Colon (tissue), 2 donors: ENCODE measurements around the gene NFYA.

ENCODE experiments used
- FAIRE-seq: peaks from 2 replicates; lab custom pipeline; 2012; peaks lifted over from hg19 to GRCh38; lab: Jason Lieb, UNC
- donor health status: control.
- donor health status: control.

The NFYA gene

DNA sequence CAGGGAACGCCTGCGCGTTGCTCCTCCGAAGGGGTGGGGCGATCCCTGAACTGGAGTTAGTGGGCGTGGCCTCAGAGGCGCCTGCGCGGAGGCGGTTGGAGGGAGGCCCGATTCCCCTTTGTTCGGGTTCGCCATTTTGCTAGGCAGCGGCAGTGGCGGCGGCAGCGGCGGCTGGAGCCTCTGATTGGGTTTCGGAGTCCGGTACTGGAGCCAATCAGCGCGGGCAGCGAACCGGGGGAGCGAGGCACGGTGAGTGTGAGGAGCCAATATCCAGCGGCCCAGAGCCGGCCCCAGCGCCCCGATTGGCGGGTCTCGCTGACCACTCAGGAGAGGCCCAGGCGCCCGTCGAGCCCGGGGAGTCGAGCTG, at the start of gene NFYA:
Gene NFYA (plus strand): TSS at position 139 of the 367 bp plus-strand sequence. CDS start 6,116 bp downstream, outside the sequence.
- peak; percentile 97 for FAIRE-seq

DNA sequence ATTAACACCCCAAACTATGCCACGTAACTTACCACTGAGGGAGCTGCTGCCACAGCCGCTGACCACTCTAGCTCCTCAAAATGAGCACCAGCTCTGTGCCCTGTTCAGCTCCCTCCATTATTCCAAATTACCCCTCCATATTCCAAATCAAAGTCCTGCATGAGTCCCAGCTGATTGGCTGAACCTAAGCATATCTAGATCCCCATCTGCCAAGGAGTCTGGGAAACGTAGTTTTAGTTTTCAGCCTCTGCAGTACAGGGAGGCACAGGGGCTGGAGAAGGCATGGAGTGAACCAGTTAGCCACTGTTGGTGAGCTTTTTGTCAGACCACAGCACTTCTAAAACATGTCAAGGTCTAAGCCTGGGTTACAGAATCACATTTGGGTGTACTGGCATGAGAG, 49.7 kb upstream of the NFYA start:
- no peak for FAIRE-seq

DNA sequence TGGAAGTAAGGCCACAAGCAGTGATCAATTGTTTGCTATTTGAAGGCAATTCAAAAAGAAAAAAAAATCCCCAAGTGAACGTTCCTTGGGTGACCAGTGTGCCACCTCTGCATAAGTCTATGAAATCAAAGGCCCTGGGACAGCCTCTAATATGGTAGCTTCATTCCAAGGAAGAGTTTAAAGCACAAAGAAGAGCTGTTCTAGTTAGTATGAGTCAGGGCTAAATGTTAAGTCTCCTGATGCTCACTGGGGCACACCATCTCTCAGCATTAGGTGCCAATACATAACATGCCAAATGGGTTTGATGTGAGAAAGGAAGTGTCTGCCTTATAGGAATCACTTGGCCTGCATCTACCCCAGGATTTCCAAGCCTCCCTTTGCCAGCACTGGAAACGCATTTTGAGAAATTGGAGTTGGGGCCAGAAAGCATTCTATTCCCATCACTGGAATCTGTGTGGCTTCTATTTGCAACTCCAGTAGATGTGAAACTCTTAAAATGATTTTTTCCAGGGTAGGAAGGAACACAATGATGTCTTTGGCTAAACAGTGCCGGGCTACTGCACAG, 46.7 kb upstream of the NFYA start:
- no peak for FAIRE-seq

DNA sequence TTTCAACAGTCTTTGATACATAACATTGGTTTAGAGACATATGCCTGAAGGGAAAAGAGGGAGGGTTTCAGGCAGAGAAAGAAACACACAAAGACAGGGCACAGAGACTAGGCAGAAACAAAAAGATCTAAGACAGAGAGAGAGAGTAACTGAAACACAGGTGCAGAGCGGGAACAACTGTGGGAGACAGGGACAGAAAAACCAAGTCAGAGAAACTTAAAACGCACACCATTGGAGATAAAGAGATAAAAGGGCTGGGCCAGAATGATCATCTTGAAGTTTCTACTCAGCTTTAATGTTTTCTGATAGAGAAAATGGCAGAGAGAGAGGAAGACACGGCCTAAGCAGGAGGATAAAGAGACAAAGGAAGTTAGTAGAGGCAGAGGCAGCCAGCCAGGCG, 45.5 kb upstream of the NFYA start:
- no peak for FAIRE-seq

DNA sequence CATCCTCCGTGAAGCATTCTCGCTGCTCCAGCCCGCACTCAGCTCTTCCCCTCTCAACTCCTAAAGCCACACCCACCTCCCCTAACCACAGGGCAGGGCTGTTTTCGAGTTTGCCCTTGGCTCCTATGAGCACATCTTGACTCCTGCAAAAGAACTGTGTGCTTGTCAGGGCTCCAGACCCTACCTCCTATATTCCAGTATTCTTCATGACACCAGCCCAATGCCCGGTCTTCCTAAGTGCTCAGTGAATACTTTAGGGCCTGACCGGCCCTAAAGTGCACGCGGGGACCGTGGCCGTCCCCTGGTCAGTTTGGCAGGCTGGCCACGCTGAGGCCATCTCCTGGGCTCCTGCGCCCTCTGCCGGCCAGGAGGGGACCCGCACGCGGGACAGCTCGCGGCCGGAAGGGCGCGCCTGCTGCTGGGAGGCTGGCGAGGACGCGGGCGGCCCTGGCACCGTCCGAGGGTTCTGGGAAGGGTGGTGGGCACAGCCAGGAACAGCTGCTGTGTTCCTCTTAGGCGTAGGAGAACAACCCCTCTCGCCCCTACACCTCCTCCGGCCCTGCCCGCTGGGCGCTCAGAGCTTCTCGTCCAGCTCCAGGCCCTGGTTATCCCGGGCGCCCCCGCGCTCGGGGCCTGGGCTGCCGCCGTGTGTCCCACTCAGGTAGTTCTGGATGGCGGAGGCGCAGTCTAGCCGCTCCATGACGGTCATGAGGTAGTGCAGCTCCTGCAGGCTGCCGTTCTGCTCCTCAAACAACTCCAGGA, 44.8 kb upstream of the NFYA start:
- no peak for FAIRE-seq

DNA sequence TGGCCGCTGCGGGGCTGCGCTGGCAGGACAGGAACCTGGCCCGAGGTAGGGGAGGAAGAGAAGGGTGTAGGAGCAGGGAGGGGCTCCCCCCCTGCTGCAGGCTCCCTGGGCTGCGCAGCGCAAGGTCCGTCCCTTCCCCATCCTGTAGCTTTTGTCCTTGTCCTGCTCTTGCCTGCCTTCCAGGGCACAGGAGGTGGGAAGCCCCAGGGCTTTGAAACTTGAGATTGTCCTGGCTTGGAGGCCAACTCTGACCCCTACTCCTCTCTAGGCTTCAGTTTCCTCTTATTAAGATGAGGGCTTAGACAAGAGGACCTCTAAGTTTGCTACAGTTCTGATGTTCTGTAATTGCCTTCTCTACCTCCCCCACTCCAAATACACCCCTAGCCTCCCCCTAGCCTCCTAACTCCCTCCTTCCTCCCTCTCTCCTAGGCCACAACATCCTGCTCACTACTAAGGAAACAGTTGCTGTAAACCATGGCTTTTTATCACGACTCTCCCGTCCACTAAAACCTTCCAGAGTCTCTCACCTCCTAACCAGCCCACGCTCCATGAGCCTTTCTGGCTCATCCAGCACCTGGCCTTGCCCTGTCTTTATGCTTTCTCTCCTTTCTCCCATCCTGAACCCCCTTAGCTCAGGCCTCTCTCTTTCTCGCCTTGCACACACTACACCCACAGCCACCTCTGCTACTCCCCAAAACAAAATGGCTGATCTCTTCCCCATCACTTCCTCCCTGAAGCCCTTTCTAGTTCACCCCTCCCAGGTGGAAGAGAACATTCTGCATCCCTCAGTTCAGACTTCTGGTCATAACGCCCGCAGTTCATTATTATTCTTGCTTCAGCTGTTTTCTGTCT, 44.0 kb upstream of the NFYA start:
- FAIRE-seq, result no peak

DNA sequence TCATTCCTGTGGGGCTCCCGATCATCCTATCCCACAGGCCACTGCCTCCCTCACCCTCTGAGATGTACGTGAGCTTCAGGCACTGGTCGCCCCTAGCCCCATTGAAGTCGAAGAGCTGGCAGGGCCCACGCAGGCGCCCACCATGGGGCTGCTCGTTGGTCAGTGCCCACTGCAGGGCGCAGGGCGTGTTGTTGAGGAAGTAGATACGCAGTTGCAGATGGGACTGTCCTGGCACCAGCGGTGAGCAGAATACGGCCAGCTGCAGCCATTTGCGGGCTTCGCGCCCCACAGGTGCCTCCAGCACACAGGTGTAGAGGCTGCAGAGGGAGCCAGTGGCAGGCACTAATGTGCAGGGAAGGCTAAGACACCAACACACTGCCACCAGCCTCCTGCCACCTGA, 39.9 kb upstream of the NFYA start:
- no peak for FAIRE-seq

DNA sequence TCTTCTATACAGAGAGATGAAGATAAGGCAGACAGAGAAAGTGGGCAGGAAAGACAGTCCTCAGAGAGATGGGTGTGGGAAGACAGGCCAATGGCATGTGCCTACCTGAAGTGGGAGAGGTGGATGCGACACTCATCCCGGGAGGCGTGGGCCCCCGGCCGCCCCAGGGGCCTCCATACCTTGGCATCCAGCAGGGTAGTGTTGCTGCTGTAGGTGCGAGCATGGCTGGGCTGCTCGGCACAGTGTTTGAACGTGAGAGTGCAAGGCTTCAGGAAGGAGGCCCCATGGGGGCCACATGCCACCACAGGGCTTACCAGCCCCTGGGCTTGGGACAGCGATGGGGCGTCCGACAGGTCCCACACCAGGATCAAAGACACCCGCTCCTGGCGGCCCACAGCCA, 39.0 kb upstream of the NFYA start:
- no peak for FAIRE-seq

DNA sequence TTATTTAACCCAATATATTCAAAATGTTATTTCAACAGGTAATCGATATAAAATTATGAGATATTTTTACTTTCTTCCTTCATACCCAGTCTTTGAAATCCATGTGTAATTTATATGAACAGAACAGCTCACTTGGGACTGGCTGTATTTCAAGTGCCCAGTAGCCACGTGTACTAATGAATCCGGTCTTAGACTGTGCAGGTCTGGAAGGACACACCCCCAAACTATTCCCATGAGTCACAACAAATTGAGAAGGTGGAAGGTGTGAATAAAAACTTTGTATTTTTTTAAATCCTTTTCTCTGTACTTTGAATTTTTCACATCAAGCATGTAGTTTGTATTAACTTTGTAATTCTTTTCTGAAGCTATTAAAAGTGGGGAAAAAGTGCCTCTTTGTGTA, 36.6 kb upstream of the NFYA start:
- FAIRE-seq, result no peak

DNA sequence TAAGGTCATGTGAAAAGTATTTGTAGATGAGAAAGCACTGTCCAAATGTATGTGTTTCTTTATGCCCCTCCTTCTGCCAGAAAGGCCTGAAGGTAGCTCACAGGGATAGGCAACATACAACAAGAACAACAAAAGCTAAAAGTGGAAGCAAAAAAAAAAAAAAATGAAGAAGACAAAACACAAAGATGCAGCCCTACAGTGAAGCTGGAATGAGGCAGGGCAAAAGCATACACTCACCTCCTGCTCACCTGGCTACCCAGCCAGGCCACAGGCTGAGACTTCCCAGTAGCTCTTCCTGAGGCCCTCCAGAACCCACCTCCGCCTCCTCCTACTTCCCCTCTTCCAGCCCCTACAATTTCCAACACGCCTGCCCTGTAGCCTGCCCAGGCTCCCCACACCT, 36.2 kb upstream of the NFYA start:
- FAIRE-seq, result no peak

DNA sequence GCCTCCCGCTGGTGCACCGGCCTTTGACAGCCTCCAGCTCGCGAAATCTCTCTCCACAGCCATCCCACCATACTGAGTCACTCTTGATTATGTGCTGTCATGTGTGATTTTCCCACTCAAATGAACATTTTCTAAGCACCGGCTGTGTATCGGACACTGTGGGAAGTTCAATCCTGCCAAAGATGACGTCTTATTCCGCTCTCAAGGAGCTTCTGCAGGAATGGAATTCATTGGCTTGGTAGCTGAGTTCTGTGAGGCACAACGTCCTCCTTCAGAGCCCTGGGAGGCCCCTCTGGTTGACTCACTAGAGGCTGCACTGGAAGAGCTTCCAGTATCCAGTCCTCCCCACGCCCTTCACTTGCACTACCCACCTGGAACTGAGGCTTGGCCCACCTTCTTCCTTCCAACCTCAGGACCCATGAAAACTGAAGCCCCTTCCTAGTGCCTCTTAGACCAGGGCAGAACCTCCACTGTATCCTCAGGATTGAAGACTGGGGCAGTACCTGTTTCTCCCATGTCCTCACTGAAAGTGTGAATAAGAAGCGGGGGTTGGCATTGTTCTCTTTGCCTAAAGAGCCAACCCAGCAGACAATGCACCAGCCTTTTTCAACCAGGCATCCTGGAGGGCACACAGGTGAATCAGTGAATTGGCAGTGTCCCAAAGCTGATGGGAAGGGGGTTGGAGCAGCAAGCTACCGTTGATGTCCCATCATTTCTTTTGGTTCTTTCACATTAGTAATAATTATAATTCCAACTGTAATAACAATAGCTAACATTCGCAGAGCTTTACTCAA, 35.5 kb upstream of the NFYA start:
- no peak for FAIRE-seq

DNA sequence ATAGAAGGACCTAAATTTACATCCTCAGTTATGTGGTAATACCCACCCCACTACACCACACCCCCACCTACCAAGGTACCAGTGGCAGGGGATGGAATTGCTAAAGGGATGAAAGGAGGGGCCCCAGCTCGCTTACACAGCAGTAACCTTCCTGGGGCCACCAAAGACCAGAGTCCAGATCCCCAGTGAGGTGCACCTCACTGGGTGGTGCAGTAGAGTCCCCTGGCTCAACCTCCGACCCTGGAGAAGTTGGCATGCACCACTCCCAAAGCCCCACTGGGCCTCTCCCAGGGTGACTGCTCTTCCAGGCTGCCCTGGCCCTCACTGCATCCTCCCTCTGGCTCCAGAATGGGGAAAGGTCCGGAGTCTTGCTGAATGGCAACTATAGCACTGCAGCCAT, 34.6 kb upstream of the NFYA start:
- no peak for FAIRE-seq

DNA sequence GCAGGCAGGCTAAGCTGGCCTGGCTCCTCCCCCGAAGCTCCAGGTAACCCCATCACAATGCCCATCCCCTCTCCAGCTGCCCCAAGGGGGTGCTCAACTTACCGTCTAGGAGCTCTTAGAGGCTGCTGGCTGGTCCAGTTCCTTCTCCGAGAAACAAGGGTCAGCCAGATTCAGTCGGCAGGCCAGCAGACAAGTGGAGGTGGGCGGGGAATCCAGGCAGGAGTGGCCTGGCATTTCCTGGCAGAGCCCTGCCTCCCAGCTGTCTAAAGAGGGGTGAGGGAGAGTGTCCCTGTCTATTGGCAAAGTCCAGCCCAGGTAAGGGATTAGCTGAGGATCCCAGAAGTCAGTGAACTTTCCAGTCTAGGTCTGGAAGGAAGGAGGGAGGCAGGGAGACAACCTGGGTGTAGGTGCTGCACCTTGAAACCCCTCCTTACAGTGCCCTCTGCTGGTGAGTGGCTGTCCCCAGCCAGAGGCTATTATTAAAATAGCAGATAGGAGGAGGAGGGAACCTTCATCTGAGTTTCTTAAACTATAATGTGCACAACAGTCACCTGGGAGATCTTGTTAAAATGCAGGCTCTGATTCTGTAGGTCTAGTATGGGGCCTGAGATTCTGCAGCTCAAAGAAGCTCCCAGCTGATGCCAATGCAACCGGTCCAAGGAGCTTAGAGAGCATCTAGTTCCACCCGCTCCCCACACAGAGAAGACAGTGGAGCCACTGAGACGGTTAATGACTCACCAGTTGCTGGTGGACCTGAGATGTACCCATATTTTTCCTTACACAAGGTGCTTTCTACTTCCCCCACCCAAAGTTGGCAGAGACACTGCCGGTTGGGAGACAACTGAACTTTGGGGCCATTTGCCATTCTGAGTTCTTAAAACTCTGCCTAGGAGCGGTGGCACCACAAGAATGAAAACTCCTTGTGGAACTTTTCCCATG, 33.4 kb upstream of the NFYA start, which contains the start of gene UNC5CL:
Gene UNC5CL (minus strand): TSS at position 162 of the 939 bp plus-strand sequence. CDS start 4,147 bp downstream, outside the sequence.
- FAIRE-seq, result no peak

DNA sequence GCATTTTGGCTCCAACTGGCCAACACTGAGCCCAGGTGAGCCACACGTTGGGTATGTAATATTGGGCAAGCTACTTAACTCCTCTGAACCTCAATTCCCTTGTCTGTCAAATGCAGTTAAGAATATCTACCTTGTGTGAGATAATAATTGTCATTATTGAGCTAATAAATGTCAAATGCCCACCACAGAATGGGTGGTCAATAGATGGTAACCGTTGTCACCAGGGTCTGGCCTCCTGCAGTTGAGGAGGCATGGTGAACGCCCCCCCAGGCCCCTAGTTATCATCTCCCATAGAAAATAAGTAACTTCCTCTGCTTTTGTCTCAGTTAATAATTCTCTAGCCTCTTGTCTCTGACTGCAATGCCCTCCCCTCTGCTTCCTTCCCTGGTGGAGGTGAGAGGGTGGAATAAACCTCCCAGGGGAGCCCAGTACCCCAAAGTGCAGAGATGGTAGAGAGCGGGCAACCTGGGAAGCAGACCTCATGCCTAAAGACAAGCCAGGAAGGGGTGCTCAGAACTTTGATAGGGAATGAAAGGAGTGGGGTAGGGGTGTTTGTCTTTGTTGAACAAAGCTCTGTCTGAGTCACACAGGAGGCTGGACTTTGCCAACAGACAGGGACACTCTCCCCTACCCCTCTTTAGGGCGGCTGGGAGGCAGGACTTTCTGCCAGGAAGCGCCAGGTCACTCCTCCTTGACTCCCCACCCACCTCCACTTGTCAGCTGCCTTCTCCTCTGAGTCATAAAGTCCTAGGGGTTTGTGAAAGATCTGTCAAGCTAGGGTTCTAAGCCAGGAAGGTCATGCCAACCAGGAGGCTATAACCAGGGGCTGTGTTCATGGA, 32.5 kb upstream of the NFYA start:
- FAIRE-seq, result no peak

DNA sequence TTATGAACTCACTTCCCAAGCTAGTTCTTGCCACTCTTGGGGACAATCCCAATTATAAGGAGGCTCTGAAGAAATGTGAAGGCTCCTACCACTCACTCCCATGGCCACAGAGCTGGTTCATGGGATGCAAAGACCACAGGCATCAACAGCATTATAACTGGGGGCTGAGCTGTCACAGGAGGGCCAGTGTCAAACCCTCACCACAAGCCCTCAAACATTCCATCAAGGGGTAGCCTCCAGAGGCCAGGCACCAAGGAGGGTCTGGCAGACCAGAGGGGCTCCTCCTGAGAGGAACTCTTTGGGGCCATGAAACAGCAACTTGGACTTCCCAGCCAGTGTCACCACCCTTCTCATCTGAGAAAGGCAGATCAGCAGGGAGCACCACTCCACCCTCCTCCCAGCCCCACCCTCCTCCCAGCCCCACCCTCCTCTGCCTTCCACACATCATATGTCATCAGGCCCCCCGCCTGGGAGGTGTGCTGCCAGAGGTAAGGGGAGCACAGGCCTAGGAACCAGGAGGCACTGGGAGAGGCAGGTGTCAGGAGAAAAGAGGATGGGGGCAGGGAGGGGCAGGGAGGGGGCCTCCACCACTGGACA, 31.7 kb upstream of the NFYA start:
- no peak for FAIRE-seq

DNA sequence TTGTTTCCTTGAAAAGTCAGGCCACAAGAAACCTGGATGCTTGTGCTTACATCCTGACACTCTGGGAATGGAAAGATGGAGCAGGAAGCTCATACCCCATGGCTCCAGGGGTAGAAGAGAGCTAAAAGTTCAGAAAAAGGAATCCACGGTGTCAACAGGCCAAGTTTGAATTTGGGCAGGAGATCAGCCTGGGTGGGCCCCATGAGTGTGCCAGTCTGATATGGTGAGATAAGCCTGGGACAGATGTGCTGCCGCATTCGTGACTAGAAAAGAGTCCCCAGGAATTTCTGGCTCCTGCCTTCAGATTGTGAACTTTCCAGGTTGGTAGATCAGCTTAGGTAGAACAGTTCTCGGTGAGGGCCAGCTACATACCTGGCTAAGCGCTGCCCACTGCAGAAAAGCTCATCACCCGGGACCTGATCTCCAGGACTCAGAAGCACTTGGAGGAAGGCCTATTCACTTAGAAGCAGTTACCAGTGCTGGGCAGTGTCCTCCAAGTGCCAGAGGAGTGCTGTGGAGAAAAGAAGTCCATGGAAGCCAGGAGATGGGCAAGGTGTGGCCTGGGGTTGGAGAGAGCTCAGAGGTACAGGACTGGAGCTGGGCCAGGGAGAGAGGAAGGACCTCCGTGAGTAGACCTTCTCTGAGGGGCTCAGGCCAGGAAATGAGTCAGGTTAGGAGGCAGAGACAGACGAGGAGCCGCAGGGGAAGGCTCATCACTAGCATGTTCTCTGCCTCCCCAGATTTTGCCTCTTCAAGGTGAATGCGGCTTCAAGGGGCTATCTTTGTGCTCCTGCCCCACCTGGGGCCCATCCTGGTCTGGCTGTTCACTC, 30.3 kb upstream of the NFYA start, which contains the start of gene TSPO2:
Gene TSPO2 (plus strand): TSS at position 242 of the 830 bp plus-strand sequence. CDS start 519 bp downstream, at position 761.
- FAIRE-seq, result no peak

DNA sequence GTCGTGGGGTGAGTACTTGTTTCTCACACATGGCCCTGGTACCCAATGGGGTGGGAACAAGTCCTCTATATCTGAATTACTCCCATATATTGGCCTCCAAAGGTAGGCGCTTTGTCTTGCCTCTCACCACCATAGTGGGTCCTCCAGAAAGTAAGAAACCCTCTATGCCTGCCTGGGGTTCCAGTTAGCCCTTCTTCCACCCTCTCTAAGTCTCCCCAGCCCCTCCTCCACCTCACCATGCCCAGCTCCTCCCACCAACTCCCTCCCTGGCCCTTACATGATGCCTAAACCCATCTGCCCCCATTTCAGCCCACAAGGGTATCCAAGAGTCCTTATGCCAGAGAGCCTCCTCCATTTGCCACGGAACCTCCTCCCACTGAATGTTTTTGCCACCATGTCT, 29.6 kb upstream of the NFYA start:
- no peak for FAIRE-seq

DNA sequence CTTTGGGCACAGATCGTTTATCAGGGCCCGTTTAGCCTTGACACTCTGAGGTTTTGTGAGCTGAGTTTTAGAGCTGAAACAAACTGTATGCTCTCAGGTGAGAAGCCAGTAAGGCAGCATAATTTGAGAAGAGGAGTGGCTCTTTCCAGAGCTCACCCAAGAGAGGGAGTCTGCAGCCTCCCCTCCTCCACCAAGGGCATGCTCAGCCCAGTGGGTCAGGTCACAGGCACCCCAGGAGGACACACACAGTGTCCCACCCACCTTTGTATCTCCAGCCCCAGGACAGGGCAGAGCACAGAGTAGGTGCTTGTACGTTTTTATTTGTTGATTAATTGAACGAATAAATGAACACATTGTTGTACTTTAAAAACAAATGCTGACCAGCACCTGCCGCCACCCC, 27.1 kb upstream of the NFYA start:
- FAIRE-seq, result no peak

DNA sequence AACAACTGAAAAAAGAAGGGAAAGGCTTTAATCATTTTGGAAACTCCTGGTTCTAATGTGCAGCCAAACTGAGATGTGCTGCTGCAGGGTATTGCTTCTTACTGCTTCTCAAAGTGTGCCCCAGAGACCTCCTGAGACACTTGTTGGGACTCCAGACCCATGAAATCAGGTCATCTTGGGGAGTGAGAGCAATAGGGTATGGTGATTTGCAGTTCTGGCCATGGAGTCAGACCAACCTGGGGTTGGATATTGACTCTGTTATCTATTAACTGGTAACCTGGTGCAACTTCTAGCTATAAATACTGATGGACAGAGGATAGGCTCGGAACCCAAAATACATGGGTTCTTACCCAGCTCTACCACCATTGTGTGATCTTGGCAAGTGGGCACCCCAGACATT, 26.7 kb upstream of the NFYA start:
- no peak for FAIRE-seq
